EL (cell line): ENCODE measurements around the gene GKN2.
A peak's percentile ranks its signal among the peaks of the same experiment; 100 is the strongest.

Source experiments
- DNase-seq: peaks from one replicate; pipeline ENCODE4 v3.0.0-alpha.2; 2016

Gene GKN2

DNA sequence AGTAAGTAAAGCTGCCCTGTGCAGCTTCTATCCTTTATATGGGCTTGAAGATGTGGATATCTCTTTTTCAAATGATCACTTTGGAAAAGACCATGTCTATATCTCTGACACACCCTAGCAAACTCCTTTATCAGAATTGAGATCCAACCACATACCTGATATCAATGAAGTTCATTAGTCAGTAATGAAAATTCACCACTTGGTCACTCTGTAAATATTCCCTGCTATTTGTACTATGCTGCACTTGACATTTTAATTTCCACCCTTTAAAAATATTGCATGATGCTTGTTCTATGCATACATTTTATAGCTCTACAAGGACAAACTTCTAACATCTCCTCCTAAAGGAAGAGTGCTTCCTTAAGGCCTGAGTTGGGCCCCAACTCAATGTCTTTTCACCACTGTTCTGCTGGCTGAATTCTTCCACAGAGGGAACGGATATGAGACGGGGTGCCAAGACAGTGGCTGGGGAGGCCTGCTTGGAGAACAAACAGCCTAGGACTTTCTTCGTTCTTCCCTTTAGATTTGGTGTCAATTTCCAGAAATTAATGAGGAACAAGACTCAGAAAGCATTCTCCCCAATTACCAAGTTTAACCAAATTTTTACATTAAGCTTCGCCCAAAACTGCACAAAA, at the start of gene GKN2:
TSS of gene GKN2 (minus strand) at position 7 of the 635 bp plus-strand sequence. CDS start 32 bp downstream, outside the sequence.
- DNase-seq: no peak

DNA sequence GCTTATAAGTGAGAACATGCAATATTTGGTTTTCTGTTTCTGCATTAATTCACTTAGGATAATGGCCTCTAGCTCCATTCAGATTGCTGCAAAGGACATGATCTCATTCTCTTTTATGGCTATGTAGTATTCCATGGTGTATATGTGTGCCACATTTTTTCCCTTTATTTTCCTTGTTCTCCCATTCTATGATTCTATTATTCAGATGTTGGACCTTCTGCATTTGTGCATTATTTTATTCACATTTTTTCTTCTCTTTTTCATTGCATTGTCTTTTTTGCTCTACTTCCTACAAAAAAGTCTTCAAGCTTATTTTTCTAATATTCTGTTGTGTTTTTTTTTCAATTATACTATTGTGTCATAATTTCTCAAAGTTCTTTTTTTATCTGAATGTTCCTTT, 49.2 kb upstream of the GKN2 start:
- DNase-seq: no peak

GRCh38 chr2:68997401-68997800, 44.7 kb upstream of the GKN2 start:
- no peak for DNase-seq

- DNase-seq: no peak
Observed at GRCh38 chr2:68995916-68996315, 43.2 kb upstream of the GKN2 start.

DNA sequence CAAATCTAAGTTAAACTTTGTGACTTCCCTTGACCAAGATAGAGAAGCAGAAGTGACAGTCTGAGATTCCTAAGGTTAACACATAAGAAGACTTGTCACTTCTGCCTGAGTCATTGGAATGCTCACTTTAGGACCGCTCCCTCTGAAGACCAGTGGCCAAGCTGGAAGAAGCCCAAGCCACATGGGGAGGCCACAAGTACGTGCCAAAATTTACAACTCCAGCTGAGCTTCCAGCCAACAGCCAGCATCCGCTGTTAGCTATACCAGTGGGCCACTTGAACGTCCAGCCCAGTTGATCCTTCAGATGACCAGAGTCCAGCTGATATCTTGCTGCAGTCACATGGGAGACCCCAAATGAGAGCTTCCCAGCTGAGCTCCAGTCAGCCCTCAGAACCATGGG, 42.2 kb upstream of the GKN2 start:
- DNase-seq: peak; percentile 91

GRCh38 chr2:68993660-68994059, 41.0 kb upstream of the GKN2 start:
- no peak for DNase-seq

GRCh38 chr2:68992933-68993332, 40.2 kb upstream of the GKN2 start:
- DNase-seq: no peak

GRCh38 chr2:68992341-68992740, 39.6 kb upstream of the GKN2 start:
- DNase-seq: no peak

- DNase-seq: no peak
Observed at GRCh38 chr2:68989035-68989434, 36.3 kb upstream of the GKN2 start.

DNA sequence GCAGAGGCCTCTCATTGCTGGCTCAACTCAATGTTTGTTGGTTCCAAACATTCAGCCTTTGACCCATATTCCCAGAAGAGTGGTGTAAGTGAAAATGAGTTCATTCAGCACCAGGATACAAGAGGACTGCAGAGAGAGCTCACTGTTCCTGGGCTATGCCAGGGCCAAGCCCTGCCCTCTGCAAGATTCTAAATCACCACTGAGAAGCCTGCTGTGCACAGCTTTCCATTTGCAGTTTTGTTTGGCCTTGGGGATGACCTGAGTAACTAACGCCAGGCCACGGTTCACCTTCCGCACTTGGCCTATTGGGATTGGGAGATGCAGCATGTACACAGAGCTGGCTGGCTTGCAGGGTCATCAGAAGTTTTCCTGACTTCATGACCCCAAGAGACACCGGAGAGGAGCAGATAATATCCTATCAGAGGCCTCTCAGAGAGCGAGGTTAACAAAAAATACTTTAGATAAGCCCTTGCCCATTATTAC, 34.4 kb upstream of the GKN2 start:
- DNase-seq: no peak

GRCh38 chr2:68980956-68981355, 28.3 kb upstream of the GKN2 start:
- DNase-seq: no peak

DNA sequence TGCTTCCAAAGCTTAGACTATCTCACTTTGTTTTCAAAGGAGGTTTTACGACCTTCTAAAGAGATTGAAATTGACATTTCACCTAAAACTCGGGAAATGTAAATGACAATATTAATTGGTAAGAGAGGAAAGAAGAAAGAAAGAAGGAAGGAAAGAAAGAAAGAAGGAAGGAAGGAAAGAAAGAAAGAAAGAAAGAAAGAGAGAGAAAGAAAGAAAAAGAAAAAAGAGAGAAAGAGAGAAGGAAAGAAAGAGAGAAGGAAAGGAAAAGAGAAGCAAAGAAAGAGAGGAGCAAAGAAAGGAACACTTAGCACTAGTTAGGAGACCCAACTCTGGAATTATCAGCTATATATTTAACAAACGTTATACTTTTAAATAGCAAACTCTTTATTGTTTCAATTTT, 25.4 kb upstream of the GKN2 start:
- no peak for DNase-seq

- no peak for DNase-seq
Observed at GRCh38 chr2:68977453-68977852, 24.8 kb upstream of the GKN2 start.

DNA sequence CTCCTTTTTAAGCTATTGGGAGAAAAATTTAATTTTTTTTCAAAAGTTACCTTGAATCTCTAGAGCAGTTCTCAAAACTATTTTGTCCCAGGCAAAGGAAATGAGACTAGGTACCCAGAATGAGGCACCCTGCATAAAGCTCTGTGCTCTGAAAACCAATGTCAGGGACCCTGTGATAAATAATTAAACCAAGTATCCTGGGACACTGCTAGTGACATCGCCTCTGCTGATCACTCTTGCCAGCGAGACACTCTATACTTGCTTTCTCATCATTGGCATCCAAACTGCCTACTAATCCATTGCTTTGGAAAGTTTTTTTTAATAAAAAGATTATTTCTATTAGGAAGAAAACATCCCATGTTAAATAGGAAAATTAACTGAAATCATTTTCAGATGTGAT, 23.2 kb upstream of the GKN2 start:
- DNase-seq: no peak

DNA sequence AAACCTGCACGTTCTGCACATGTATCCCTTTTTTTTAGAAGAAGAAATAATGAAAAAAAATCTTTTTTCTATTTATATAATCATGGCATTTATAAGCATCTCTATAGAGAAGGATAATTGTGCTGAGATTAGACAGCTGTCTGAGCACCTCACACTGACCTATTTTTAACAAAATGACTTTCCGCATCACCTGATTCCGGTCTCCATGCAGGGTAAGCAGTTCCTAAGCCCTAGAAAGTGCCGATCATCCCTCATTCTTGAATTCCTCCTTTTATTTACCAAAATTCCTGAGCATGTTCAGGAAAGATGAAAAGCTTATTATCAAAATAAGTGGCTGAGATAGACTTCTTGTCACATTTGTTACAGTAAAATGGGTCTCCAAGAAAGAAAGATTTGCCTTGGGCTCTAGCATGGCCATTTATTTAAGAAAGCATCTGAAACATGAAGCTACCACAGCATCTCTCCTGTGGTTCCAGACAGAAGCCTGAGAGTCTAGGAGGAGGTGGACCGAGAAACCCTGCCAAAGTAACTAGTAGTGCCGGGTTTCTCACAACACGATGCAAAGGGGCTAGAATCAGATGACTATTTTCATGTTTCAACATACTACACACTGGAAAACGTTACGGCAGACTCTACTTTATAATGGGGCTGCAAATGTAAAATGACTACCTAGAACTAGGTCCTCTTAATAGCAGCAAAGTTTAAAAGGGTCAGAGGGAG, 22.4 kb upstream of the GKN2 start:
- DNase-seq: no peak

DNA sequence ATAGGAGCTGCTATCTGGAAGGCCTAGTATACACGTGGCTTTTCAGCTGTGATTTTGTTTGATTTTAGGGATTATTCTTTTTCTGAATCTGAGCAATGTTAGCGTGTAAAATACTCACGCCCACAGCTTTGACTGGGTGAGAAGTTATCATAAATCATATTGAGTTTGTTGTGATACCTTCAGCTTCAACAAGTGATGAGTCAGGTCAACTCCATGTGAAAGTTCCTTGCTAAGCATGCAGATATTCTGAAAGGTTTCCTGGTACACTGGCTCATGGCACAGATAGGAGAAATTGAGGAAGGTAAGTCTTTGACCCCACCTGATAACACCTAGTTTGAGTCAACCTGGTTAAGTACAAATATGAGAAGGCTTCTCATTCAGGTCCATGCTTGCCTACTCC, 21.6 kb upstream of the GKN2 start, which contains the start of gene GKN1:
TSS of gene GKN1 (plus strand) at position 386 of the 400 bp plus-strand sequence. CDS start 42 bp downstream, outside the sequence.
- DNase-seq: peak; percentile 25

GRCh38 chr2:68971591-68972231, 19.0 kb upstream of the GKN2 start:
- peak; percentile 100 for DNase-seq

DNA sequence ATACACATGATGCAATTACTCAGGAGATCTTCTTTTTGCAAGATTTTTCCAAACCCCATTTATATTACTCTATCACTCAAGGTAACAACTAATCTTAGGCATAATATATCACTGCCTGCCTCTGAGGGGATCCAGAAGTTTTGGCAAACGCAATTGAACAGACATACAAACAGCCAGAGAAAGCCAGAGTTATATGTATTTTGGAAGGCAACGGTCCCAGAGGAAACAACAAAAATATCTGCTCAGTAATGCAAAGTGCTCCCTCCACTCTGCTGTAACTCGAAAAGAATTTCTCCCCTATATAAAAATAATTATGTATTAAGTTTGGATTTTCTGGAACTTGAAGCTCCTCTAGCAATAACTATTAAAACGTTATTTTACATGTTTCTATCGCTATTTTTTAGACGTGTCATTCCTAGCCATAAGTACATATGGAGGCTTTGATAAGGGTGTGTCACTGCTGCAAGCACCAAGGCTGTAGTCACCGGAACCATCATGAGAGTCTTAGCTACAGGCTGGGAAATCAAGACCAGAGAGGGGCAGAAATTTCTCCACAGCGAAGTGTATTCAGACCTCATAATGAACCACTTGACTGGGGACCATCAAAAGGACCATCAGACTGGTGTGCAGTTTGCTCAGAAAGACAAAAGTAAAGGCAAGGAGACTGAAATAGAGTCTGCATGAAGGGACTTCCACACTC, 18.0 kb upstream of the GKN2 start:
- DNase-seq: peak; percentile 8

DNA sequence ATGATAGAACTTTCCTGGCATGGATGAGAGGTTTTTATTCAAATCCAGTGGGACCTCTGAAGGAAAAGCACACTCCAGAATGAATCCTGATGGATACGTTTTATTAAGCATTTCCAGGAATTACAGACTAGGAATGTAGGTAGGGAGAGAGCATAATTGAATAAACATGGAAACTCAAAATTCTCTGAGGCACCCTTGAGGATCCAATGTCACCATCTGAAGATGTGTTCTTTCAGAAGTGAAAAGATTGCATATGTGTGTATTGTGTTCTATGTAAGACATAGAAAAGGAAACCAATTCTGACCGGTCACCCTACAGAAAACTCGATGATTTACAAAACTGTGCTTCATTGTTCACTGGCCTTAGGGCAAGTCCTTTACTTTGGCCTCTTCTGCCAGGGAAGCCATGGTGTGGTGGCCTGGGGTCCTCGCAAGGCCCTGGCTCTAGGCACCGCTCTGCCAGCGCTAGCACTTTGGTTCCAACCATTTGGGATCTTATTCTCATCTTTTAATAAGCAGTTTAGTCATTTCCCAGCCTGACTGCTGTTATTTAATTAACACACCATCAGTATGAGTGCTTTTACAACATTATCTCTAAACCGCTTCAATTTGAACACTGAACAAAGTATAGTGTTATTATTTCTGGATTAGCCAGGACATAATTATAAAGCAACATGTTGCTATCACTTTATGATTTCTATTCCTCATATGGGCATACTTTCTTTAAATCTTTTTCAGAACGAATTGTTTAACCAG, 17.2 kb upstream of the GKN2 start:
- no peak for DNase-seq

- no peak for DNase-seq
Observed at GRCh38 chr2:68968221-68968620, 15.5 kb upstream of the GKN2 start.

- no peak for DNase-seq
Observed at GRCh38 chr2:68964282-68964681, 11.6 kb upstream of the GKN2 start.

- DNase-seq: no peak
Observed at GRCh38 chr2:68961380-68961779, 8.7 kb upstream of the GKN2 start.

DNA sequence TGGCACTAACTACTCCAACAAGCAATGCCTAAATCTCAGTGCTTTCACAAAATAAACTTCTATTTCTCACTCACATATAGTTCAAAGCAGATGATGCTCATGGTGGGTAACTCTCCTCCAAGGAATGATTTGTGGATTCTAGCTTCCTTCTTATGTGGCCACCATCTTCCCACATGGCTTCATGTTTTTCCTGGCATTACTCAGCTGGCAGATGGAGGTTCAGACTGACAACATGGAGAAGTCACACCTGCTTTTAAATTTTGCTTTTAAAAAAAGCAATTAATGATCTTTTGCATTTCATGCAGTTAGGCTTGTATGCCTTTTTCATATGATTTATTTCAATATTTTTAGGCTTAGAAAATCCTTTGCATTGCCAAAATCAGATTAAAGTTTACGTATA, 6.3 kb upstream of the GKN2 start:
- no peak for DNase-seq
